Bronchial epithelial cell (primary cell): ENCODE results near the gene C3orf38. TPM values are rescaled to one million over a fixed set of nuclear protein-coding genes. Genes with fewer than 3 reads are reported as not detected.
"Not testable (repeated sequence)": the region's sequence is repeated elsewhere in the genome, so short reads cannot be mapped to it uniquely, and the experiment has no call there.

Experiments
- DNase-seq: peaks from one replicate; pipeline ENCODE4 v3.0.0-alpha.2; 2010; ENCODE audit warnings: low read depth
- FAIRE-seq: peaks from 2 replicates; lab custom pipeline; 2011; peaks lifted over from hg19 to GRCh38; lab: Jason Lieb, UNC
- H3K27me3 ChIP-seq: 2 replicates; pipeline ENCODE4 v1.5.1; 2011; ENCODE audit warnings: low read length; ENCODE audit not compliant: control insufficient read depth, insufficient read depth
- H3K36me3 ChIP-seq: 2 replicates; pipeline ENCODE4 v1.5.1; 2011; ENCODE audit warnings: low read length; ENCODE audit not compliant: control insufficient read depth, insufficient read depth
- H3K4me3 ChIP-seq: 2 replicates; pipeline ENCODE4 v1.5.1; 2011; ENCODE audit warnings: mild to moderate bottlenecking, low read depth, low read length, control low read depth
- CTCF ChIP-seq: IDR thresholded peaks from 2 replicates; pipeline ENCODE4 v1.5.1; 2011; ENCODE audit warnings: mild to moderate bottlenecking, moderate library complexity, low read length, control low read depth, inconsistent platforms; ENCODE audit not compliant: insufficient read depth, severe bottlenecking
- total RNA-seq: library from RNA; depleted of rRNA; stranded (reverse); fragments of >200 nt; gene quantifications from 2 replicates; pipeline ENCODE4 v1.2.1, GENCODE V29; 2014

The C3orf38 gene
- total RNA-seq, 1 donor from 2014 or later: 26.6 TPM

- FAIRE-seq (no peak), DNase-seq (no peak)
- peaks cover 4% of the 10 kb centered on the region for H3K36me3 ChIP-seq
- no peaks in the 10 kb centered on the region for H3K27me3 ChIP-seq
- TF ChIP-seq CTCF: no peak
- no peak overlapping the region for H3K4me3 ChIP-seq
These were observed 34.7 kb upstream of the C3orf38 start for GRCh38 chr3:88114878-88115549.

GRCh38 chr3:88117683-88118082 is 32.1 kb upstream of the C3orf38 start:
- Histone ChIP-seq H3K27me3 (no peaks in the 10 kb centered on the region), H3K36me3 (peaks cover 4% of the 10 kb centered on the region), H3K4me3 (no peak overlapping the region)
- TF ChIP-seq CTCF: no peak
- FAIRE-seq (no peak), DNase-seq (no peak)

GRCh38 chr3:88118603-88119002 is 31.2 kb upstream of the C3orf38 start:
- not testable (repeated sequence) for H3K4me3 ChIP-seq, DNase-seq, H3K36me3 ChIP-seq, H3K27me3 ChIP-seq, FAIRE-seq

GRCh38 chr3:88123526-88123925 is 26.2 kb upstream of the C3orf38 start:
- no peaks in the 10 kb centered on the region for H3K27me3 ChIP-seq
- TF ChIP-seq CTCF: no peak
- H3K36me3 ChIP-seq: no peaks in the 10 kb centered on the region
- FAIRE-seq (no peak), DNase-seq (no peak)
- no peak overlapping the region for H3K4me3 ChIP-seq

GRCh38 chr3:88131695-88132094 is 18.1 kb upstream of the C3orf38 start:
- H3K27me3 ChIP-seq: no peaks in the 10 kb centered on the region
- peaks cover 1% of the 10 kb centered on the region for H3K36me3 ChIP-seq
- H3K4me3 ChIP-seq: no peak overlapping the region
- no peak for TF ChIP-seq CTCF
- no peak for DNase-seq
- no peak for FAIRE-seq

- H3K4me3 ChIP-seq: no peak overlapping the region
- no peak for TF ChIP-seq CTCF
- FAIRE-seq (no peak), DNase-seq (no peak)
- peaks cover 1% of the 10 kb centered on the region for H3K36me3 ChIP-seq
- H3K27me3 ChIP-seq: no peaks in the 10 kb centered on the region
These were observed 16.9 kb upstream of the C3orf38 start for GRCh38 chr3:88132894-88133293.
